ENCODE data around the gene SH2D2A. TPM values are rescaled to one million over a fixed set of nuclear protein-coding genes. Genes with fewer than 3 reads are reported as not detected.

Gene SH2D2A
- total RNA-seq, 1 donor from 2014 or later = not detected

DNA sequence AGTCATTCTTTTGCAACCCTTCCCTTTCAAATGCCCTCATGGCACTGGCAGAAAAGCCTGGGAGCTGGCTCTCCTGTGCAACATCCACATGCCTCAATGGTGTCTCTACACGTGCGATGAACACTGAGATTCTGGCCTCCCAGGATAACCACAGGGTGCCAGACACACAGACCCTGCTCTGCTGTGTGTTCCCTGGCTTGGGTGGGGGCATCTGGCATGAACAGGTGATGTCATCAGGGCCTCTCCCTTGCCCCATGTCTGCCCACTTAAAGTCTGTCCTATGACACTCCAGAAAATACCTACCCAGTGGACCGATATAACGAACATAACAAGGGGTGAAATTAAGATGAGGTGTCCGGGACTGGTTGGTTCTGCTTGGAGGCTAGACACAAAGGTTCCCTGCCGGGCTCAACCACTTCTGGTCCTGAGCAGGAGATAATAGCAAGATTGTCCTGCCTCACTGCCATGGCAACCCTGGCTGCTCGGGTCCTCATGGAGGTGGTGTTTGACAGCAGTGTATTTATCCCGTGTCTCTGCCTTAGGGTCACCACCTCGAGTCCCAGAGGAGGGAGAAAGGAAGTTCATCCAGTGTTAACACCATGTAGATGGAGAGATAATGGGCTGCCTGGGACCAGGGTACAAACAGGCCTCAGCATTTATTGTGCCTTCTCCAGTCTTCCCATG lies 22.9 kb upstream of the SH2D2A start:
- Mint-ChIP-seq H3K36me3 (ENCODE audit: low read depth) (peaks cover 2% of the 10 kb centered on the region), H3K9me3 (ENCODE audit: low read depth) (no peaks in the 10 kb centered on the region), H3K4me3 (ENCODE audit: unreplicated experiment) (no peak overlapping the region), H3K4me1 (ENCODE audit: low read depth) (no peaks in the 10 kb centered on the region), H3K27me3 (ENCODE audit: low read depth) (peaks cover 59% of the 10 kb centered on the region), H3K27ac (ENCODE audit: unreplicated experiment) (no peak overlapping the region)
- TF ChIP-seq, protein P1, sequence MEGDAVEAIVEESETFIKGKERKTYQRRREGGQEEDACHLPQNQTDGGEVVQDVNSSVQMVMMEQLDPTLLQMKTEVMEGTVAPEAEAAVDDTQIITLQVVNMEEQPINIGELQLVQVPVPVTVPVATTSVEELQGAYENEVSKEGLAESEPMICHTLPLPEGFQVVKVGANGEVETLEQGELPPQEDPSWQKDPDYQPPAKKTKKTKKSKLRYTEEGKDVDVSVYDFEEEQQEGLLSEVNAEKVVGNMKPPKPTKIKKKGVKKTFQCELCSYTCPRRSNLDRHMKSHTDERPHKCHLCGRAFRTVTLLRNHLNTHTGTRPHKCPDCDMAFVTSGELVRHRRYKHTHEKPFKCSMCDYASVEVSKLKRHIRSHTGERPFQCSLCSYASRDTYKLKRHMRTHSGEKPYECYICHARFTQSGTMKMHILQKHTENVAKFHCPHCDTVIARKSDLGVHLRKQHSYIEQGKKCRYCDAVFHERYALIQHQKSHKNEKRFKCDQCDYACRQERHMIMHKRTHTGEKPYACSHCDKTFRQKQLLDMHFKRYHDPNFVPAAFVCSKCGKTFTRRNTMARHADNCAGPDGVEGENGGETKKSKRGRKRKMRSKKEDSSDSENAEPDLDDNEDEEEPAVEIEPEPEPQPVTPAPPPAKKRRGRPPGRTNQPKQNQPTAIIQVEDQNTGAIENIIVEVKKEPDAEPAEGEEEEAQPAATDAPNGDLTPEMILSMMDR (IDR thresholded peaks at IDR 0.05) = no peak
- peak; percentile 72 for DNase-seq (ENCODE audit: low spot score)

DNA sequence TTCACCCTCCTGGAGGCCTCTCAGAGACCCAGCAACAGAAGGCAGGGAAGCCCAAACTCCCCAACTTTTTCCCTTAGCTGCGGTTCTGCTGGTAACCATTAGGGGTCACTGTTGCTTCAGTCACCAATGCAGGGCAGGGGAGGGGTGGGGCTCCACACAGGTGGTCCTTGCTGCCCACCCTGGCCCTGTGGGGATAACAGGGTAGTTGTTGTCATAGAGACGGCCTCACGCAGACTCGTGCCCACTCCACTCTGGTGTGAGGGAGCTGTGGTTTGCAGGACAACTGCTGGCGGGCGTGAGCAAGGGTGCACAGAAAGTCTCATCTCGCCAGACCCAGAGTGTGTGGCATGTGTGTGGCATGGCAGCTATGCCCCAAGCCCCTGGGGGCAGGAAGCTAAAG lies 22.3 kb upstream of the SH2D2A start:
- H3K4me1 Mint-ChIP-seq (ENCODE audit: low read depth) = no peaks in the 10 kb centered on the region
- H3K9me3 Mint-ChIP-seq (ENCODE audit: low read depth) = no peaks in the 10 kb centered on the region
- H3K27ac Mint-ChIP-seq (ENCODE audit: unreplicated experiment) = no peak overlapping the region
- H3K36me3 Mint-ChIP-seq (ENCODE audit: low read depth) = peaks cover 2% of the 10 kb centered on the region
- DNase-seq (ENCODE audit: low spot score) = peak; percentile 59
- TF ChIP-seq, protein P1 (IDR thresholded peaks at IDR 0.05) = peak; percentile 90
- no peak overlapping the region for H3K4me3 Mint-ChIP-seq (ENCODE audit: unreplicated experiment)
- peaks cover 63% of the 10 kb centered on the region for H3K27me3 Mint-ChIP-seq (ENCODE audit: low read depth)

DNA sequence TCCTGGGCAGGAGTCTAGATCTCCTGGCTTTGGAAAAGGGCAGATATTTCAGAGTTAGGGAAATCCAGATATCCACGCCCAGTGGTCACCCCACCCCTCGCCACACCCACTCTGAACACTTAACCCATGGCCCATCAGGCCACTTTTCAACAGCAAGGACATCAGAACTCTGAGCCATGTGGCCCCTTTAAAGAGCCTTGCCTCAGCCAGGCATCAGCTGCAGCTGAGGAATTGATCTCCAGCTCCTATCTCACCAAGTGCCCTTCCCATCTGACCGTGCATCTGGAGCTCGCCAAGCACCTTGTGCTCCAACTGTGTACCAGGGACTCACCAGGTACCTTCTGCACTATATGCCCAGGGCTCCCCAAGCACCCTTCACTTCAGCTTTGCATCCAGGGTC lies 20.2 kb upstream of the SH2D2A start:
- Mint-ChIP-seq H3K4me1 (ENCODE audit: low read depth) (no peaks in the 10 kb centered on the region), H3K4me3 (ENCODE audit: unreplicated experiment) (no peak overlapping the region), H3K9me3 (ENCODE audit: low read depth) (no peaks in the 10 kb centered on the region), H3K36me3 (ENCODE audit: low read depth) (no peaks in the 10 kb centered on the region), H3K27me3 (ENCODE audit: low read depth) (peaks cover 62% of the 10 kb centered on the region), H3K27ac (ENCODE audit: unreplicated experiment) (no peak overlapping the region)
- DNase-seq (ENCODE audit: low spot score) = no peak
- TF ChIP-seq, protein P1 (IDR thresholded peaks at IDR 0.05) = no peak

DNA sequence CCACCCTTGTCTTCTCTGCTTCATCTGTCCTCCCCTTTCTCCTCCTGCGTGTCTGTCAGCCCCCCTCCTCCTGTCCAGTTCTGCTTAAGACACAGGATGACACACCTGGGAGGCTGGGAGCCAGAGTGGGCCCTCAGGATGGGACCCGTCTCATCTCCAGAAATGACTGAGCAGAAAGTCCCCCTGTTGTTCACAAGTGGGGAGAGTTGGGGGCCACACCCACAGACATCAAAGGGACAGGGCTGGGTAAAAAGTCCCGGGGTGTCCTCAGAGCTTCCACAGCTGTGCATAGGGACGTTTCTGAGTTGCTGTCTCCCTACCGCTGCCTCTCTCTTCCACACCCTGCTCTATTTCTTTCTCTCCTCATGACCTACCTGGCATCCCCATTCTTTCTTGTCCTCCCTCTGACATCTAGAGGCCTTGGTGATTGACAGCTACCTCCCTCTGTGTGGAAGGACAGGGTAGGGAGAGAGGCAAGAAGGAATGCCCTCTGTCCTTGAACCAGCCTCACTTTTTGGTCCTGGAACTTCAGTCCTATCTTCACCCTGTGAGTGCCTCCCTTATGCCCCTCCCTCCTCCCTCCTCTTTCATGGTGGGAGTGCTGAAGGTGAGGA lies 19.5 kb upstream of the SH2D2A start:
- no peaks in the 10 kb centered on the region for H3K9me3 Mint-ChIP-seq (ENCODE audit: low read depth)
- no peaks in the 10 kb centered on the region for H3K4me1 Mint-ChIP-seq (ENCODE audit: low read depth)
- H3K27ac Mint-ChIP-seq (ENCODE audit: unreplicated experiment) = no peak overlapping the region
- H3K4me3 Mint-ChIP-seq (ENCODE audit: unreplicated experiment) = no peak overlapping the region
- TF ChIP-seq, protein P1 (IDR thresholded peaks at IDR 0.05) = no peak
- no peak for DNase-seq (ENCODE audit: low spot score)
- peaks cover 69% of the 10 kb centered on the region for H3K27me3 Mint-ChIP-seq (ENCODE audit: low read depth)
- H3K36me3 Mint-ChIP-seq (ENCODE audit: low read depth) = no peaks in the 10 kb centered on the region

DNA sequence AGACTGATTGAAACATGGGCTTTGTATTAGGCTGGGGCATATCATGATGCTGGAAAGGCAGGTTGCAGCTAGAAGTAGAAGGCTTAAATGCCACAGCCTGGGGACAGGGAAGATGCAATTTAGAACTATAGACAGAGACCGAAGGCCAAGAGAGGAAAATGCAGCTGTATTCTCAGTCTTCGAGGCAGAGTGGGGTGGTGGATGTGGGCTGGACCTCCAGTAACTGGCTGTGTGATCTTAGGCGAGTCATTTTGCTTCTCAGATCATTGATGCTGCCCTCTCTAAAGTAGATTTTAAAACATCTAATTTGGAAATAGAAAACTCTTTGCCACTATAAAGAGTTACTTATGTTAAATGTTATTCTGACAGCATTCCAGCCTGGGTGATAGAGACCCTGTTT lies 17.7 kb upstream of the SH2D2A start:
- no peaks in the 10 kb centered on the region for H3K36me3 Mint-ChIP-seq (ENCODE audit: low read depth)
- H3K4me1 Mint-ChIP-seq (ENCODE audit: low read depth) = no peaks in the 10 kb centered on the region
- H3K9me3 Mint-ChIP-seq (ENCODE audit: low read depth) = no peaks in the 10 kb centered on the region
- peaks cover 67% of the 10 kb centered on the region for H3K27me3 Mint-ChIP-seq (ENCODE audit: low read depth)
- no peak overlapping the region for H3K4me3 Mint-ChIP-seq (ENCODE audit: unreplicated experiment)
- no peak overlapping the region for H3K27ac Mint-ChIP-seq (ENCODE audit: unreplicated experiment)
- TF ChIP-seq, protein P1 (IDR thresholded peaks at IDR 0.05) = no peak
- no peak for DNase-seq (ENCODE audit: low spot score)
